HG03442 (cell line): Measurements from ENCODE around the gene ST14.
"Not testable (repeated sequence)": the region's sequence is repeated elsewhere in the genome, so short reads cannot be mapped to it uniquely, and the experiment has no call there.

Source experiments
- ATAC-seq: cut with Tn5 transposase; IDR thresholded peaks from one replicate; pipeline ENCODE4 v1.9.1; 2021; ENCODE audit warnings: mild to moderate bottlenecking, moderate library complexity; ENCODE audit not compliant: unreplicated experiment

ST14 gene

GRCh38 chr11:130218501-130219070 is 59.0 kb downstream of the ST14 start:
- ATAC-seq, result no peak

- no peak for ATAC-seq
Measured at GRCh38 chr11:130219148-130219547, 59.6 kb downstream of the ST14 start.

- ATAC-seq, result no peak
Measured at GRCh38 chr11:130220311-130221035, 60.9 kb downstream of the ST14 start.

- ATAC-seq, result no peak
Measured at GRCh38 chr11:130223291-130223971, 63.8 kb downstream of the ST14 start.

- ATAC-seq, result no peak
Measured at GRCh38 chr11:130227373-130227772, 67.8 kb downstream of the ST14 start.

- not testable (repeated sequence) for ATAC-seq
Measured at GRCh38 chr11:130233486-130233885, 73.9 kb downstream of the ST14 start.

- not testable (repeated sequence) for ATAC-seq
Measured at GRCh38 chr11:130233888-130234287, 74.3 kb downstream of the ST14 start.

- ATAC-seq, result no peak
Measured at GRCh38 chr11:130234315-130234714, 74.7 kb downstream of the ST14 start.

- ATAC-seq, result no peak
Measured at GRCh38 chr11:130237282-130238006, 77.9 kb downstream of the ST14 start.

- ATAC-seq, result no peak
Measured at GRCh38 chr11:130241713-130242112, 82.1 kb downstream of the ST14 start.

- ATAC-seq, result peak; percentile 61
Measured at GRCh38 chr11:130243816-130244215, 84.2 kb downstream of the ST14 start.

- ATAC-seq, result no peak
Measured at GRCh38 chr11:130244848-130245247, 85.3 kb downstream of the ST14 start.

GRCh38 chr11:130245375-130245774 is 85.8 kb downstream of the ST14 start:
- ATAC-seq, result not testable (repeated sequence)

GRCh38 chr11:130246270-130246669 is 86.7 kb downstream of the ST14 start:
- ATAC-seq, result no peak

GRCh38 chr11:130246738-130247137 is 87.2 kb downstream of the ST14 start:
- no peak for ATAC-seq

GRCh38 chr11:130247319-130247718 is 87.7 kb downstream of the ST14 start:
- ATAC-seq, result no peak

GRCh38 chr11:130249371-130249770 is 89.8 kb downstream of the ST14 start:
- no peak for ATAC-seq

GRCh38 chr11:130249929-130250328 is 90.3 kb downstream of the ST14 start:
- not testable (repeated sequence) for ATAC-seq

- not testable (repeated sequence) for ATAC-seq
Measured at GRCh38 chr11:130251763-130252162, 92.2 kb downstream of the ST14 start.
